ENCODE results near the gene ETV7. TPM values are rescaled to one million over a fixed set of nuclear protein-coding genes. Genes with fewer than 3 reads are reported as not detected.
A peak's percentile ranks its signal among the peaks of the same experiment; 100 is the strongest.
"Not testable (repeated sequence)": the region's sequence is repeated elsewhere in the genome, so short reads cannot be mapped to it uniquely, and the experiment has no call there.

Gene ETV7
- total and polyA plus RNA-seq, 8 donors, result 0.08 to 5.6 (median 0.16) TPM; not detected in 2

- Histone ChIP-seq H3K27ac (no peak overlapping the region), H3K9me3 (no peaks in the 10 kb centered on the region), H3K27me3 (peaks cover 0 to 23% of the 10 kb centered on the region in 2 donors), H3K4me1 (peaks cover 8% of the 10 kb centered on the region in 2 donors), H3K4me3 (no peak overlapping the region), H3K36me3 (no peaks in the 10 kb centered on the region)
- DNase-seq, result peak in 1 of 4 donors; percentile 6
- no peak for ATAC-seq
- intact Hi-C loops (cut with DNase I), result no loop called here
- TF ChIP-seq, protein P1, sequence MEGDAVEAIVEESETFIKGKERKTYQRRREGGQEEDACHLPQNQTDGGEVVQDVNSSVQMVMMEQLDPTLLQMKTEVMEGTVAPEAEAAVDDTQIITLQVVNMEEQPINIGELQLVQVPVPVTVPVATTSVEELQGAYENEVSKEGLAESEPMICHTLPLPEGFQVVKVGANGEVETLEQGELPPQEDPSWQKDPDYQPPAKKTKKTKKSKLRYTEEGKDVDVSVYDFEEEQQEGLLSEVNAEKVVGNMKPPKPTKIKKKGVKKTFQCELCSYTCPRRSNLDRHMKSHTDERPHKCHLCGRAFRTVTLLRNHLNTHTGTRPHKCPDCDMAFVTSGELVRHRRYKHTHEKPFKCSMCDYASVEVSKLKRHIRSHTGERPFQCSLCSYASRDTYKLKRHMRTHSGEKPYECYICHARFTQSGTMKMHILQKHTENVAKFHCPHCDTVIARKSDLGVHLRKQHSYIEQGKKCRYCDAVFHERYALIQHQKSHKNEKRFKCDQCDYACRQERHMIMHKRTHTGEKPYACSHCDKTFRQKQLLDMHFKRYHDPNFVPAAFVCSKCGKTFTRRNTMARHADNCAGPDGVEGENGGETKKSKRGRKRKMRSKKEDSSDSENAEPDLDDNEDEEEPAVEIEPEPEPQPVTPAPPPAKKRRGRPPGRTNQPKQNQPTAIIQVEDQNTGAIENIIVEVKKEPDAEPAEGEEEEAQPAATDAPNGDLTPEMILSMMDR (IDR thresholded peaks at IDR 0.05), result no peak
These were observed 44.3 kb downstream of the ETV7 start for GRCh38 chr6:36343109-36343680.

DNA sequence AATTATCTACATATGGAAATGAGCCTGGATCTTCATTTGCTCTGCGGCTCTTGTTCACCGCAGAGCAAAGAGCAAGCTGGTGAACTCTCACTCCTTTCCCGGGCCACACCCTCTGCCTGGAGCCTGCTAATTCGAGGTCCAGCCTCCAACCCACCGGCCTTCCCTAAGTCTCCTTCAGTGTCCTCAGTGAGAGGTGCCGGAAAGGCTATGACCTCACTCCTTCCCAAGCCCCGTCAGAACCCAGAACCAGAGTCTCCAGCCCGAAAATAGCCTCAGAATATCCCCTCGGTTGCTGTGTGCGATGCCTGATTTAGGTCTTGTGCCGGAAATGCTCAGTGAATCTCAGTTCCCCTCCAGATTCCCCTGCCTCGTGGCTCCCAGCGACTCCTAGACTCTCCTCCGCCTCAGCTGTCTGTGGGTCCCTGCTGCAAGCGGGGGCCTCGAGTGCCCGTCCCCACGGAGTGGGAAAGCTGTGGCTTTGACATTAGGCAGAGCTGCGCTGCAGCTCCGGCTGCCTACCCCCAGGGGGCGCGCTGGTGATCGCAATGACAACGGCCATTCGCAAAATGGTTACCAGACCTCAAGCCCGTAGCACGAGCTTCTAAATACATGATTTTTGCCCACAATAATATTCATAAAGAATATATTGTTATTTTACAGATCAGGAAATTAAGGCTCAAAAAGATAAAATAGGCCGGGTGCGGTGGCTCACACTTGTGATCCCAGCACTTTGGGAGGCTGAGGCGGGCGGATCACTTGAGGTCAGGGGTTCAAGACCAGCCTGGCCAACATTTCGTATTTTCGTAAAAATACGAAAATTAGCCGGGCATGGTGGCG lies 46.6 kb downstream of the ETV7 start:
- ATAC-seq (peak; percentile 96), DNase-seq (peak; percentile 40 to 95 (median 72))
- Histone ChIP-seq H3K4me3 (no peak overlapping the region), H3K4me1 (peaks cover 8% of the 10 kb centered on the region in 2 donors), H3K27ac (no peak overlapping the region), H3K27me3 (peaks cover 0 to 23% of the 10 kb centered on the region in 2 donors), H3K36me3 (no peaks in the 10 kb centered on the region), H3K9me3 (no peaks in the 10 kb centered on the region)
- TF ChIP-seq, protein P1 (IDR thresholded peaks at IDR 0.05), result peak; percentile 98 to 99
- intact Hi-C loops (cut with DNase I), result no loop called here

GRCh38 chr6:36340306-36340617 lies 47.2 kb downstream of the ETV7 start:
- H3K27ac ChIP-seq, result no peak overlapping the region
- peaks cover 0 to 23% of the 10 kb centered on the region in 2 donors for H3K27me3 ChIP-seq
- DNase-seq (no peak), ATAC-seq (no peak)
- H3K9me3 ChIP-seq, result no peaks in the 10 kb centered on the region
- no peak overlapping the region for H3K4me3 ChIP-seq
- no peaks in the 10 kb centered on the region for H3K36me3 ChIP-seq
- intact Hi-C loops (cut with DNase I), result no loop called here
- H3K4me1 ChIP-seq, result peaks cover 8% of the 10 kb centered on the region in 2 donors
- TF ChIP-seq, protein P1 (IDR thresholded peaks at IDR 0.05), result no peak

GRCh38 chr6:36339146-36339545 lies 48.3 kb downstream of the ETV7 start:
- no peak for ATAC-seq
- H3K36me3 ChIP-seq, result no peaks in the 10 kb centered on the region
- H3K4me3 ChIP-seq, result no peak overlapping the region
- no peak overlapping the region for H3K27ac ChIP-seq
- no peak for DNase-seq
- TF ChIP-seq, protein P1 (IDR thresholded peaks at IDR 0.05), result no peak
- no peaks in the 10 kb centered on the region for H3K9me3 ChIP-seq
- intact Hi-C loops (cut with DNase I), result no loop called here
- H3K27me3 ChIP-seq, result peaks cover 0 to 32% of the 10 kb centered on the region in 2 donors
- H3K4me1 ChIP-seq, result peaks cover 8% of the 10 kb centered on the region in 2 donors

DNA sequence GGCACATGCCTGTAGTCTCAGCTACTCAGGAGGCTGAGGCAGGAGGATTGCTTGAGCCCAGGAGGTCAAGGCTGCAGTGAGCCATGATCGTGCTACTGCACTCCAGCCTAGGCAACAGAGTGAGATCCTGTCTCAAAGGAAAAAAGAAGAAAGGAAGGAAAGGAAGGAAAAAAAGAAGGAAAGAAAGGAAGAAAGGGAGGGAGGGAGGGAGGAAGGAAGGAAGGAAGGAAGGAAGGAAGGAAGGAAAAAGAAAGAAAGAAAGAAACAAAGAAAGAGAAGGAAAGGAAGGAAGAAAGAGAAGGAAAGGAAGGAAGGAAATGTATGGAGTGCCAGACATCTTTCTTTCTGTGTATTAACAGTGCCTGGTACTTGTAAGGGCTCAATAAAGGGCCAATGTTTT lies 49.2 kb downstream of the ETV7 start:
- H3K36me3 ChIP-seq; H3K9me3 ChIP-seq; H3K4me3 ChIP-seq; ATAC-seq; DNase-seq; H3K27ac ChIP-seq; intact Hi-C loops (cut with DNase I): not testable (repeated sequence)
- Histone ChIP-seq H3K4me1 (peaks cover 10% of the 10 kb centered on the region in 2 donors), H3K27me3 (peaks cover 0 to 41% of the 10 kb centered on the region in 2 donors)
